Aorta (tissue), 5 donors: ENCODE measurements around the gene GPR119. TPM values are rescaled to one million over a fixed set of nuclear protein-coding genes. Genes with fewer than 3 reads are reported as not detected.

ENCODE experiments used
- ATAC-seq: fragments of 200-7000 bp; cut with Tn5 transposase; one replicate; pipeline ENCODE4 v1.9.1; 2022; ENCODE audit warnings: moderate library complexity; ENCODE audit not compliant: low FRiP score
- DNase-seq, 2 donors: peaks; one replicate each; pipeline ENCODE4 v3.0.0-alpha.2; 2020
- H3K27ac ChIP-seq, 2 donors: one replicate each; pipeline ENCODE4 v1.5.1; 2013; ENCODE audit warnings: low read length in 2 of 2, mild to moderate bottlenecking in 2 of 2, moderate library complexity in 2 of 2, control low read depth in 1 of 2, inconsistent platforms in 1 of 2, low read depth in 1 of 2
- H3K27me3 ChIP-seq, 2 donors: one replicate each; pipeline ENCODE4 v1.6.1; 2013; ENCODE audit warnings: control low read depth in 1 of 2, low read length in 1 of 2, mild to moderate bottlenecking in 1 of 2, moderate library complexity in 1 of 2; ENCODE audit not compliant: insufficient read depth in 2 of 2, control insufficient read depth in 1 of 2
- H3K36me3 ChIP-seq, 2 donors: one replicate each; pipeline ENCODE4 v1.6.1; 2013; ENCODE audit warnings: control low read depth in 1 of 2, low read length in 1 of 2, mild to moderate bottlenecking in 1 of 2; ENCODE audit not compliant: insufficient read depth in 2 of 2, control insufficient read depth in 1 of 2
- H3K4me1 ChIP-seq, 2 donors: one replicate each; pipeline ENCODE4 v1.6.1; 2013; ENCODE audit warnings: low read length in 2 of 2, control low read depth in 1 of 2, mild to moderate bottlenecking in 1 of 2, moderate library complexity in 1 of 2; ENCODE audit not compliant: insufficient read depth in 2 of 2, control insufficient read depth in 1 of 2
- H3K4me3 ChIP-seq, 2 donors: one replicate each; pipeline ENCODE4 v1.5.1; 2013; ENCODE audit warnings: low read length in 2 of 2, control low read depth in 1 of 2, mild to moderate bottlenecking in 1 of 2
- H3K9me3 ChIP-seq: one replicate; pipeline ENCODE4 v1.6.1; 2013; ENCODE audit warnings: mild to moderate bottlenecking, low read length; ENCODE audit not compliant: control insufficient read depth
- WGBS, 2 donors: extraction: QIAGEN DNeasy Blood & Tissue Kit; methylation state at CpG; one replicate each; pipeline ENCODE4 v1.1.7; 2013; 5-methylcytosine and 5-hydroxymethylcytosine counted together
- intact Hi-C, 2 donors: fragments of 100-400 bp; cut with DNase I; formaldehyde crosslinking; loops; one replicate each; pipeline versions ENCODE4 v1.14.2 to v1.15.0; 2022
- polyA plus RNA-seq, 2 donors: library from polyadenylated mRNA; stranded (reverse); fragments of 200-250 nt; gene quantifications; one replicate each; pipeline ENCODE4 v1.2.3, GENCODE V29; 2013
- total RNA-seq, 2 donors: library from RNA; stranded (reverse); fragmentation: NEBNext Ultra II Directional; extraction: Animal tissue kit (Norgen Biotek cat#: 25700); gene quantifications; one replicate each; pipeline ENCODE4 v1.2.1, GENCODE V29; 2021
- donor health status: healthy with polysubstance abuse.
- donor health status: Bipolar disorder and iron deficiency.
- donor health status: DM: no; HTN: no; CAD: no.
- donor health status: DM: no; HTN: no; CAD: no.
- donor health status: DM: yes; HTN: yes; CAD: no.

GPR119 gene
- total and polyA plus RNA-seq, 4 donors: not detected

GRCh38 chrX:130413415-130413814 is 27.9 kb upstream of the GPR119 start:
- WGBS, 2 donors: 49 to 94% methylated on average over 2 of the region's 2 CpGs
- no peak for DNase-seq
- H3K4me3 ChIP-seq: no peak overlapping the region
- H3K36me3 ChIP-seq: peaks cover 0 to 1% of the 10 kb centered on the region in 2 donors
- H3K9me3 ChIP-seq: no peaks in the 10 kb centered on the region
- H3K27me3 ChIP-seq: no peaks in the 10 kb centered on the region
- intact Hi-C loops: no loop called here
- no peak overlapping the region for H3K27ac ChIP-seq
- no peak for ATAC-seq
- H3K4me1 ChIP-seq: no peaks in the 10 kb centered on the region

- no peaks in the 10 kb centered on the region for H3K4me1 ChIP-seq
- 1 to 34% methylated on average over 13 of the region's 13 CpGs for WGBS, 2 donors
Observed at GRCh38 chrX:130402208-130402684, 16.8 kb upstream of the GPR119 start.

GRCh38 chrX:130401415-130402207 is 16.1 kb upstream of the GPR119 start, which contains the start of gene RBMX2:
TSS of gene RBMX2 (plus strand) at chrX:130401987. CDS start at chrX:130402033, 46 bp downstream.
- DNase-seq: peak; percentile 83 to 90
- peak; percentile 93 for ATAC-seq
- Histone ChIP-seq H3K9me3 (no peaks in the 10 kb centered on the region), H3K27ac (peak within 1 kb of the TSS; percentile 11 to 73), H3K27me3 (no peaks in the 10 kb centered on the region), H3K36me3 (no peaks in the 10 kb centered on the region), H3K4me3 (peak within 1 kb of the TSS; percentile 58 to 76), H3K4me1 (no peaks in the 10 kb centered on the region)
- 1 to 33% methylated on average over 47 of the region's 47 CpGs for WGBS, 2 donors
- intact Hi-C loops: no loop called here

More at GRCh38 chrX:130402208-130402684, 16.8 kb upstream of the GPR119 start:
- intact Hi-C loops: no loop called here
- H3K4me3 ChIP-seq: peak overlapping the region; percentile 37 to 54
- no peaks in the 10 kb centered on the region for H3K27me3 ChIP-seq
- no peaks in the 10 kb centered on the region for H3K9me3 ChIP-seq
- DNase-seq (no peak), ATAC-seq (peak; percentile 21)
- no peaks in the 10 kb centered on the region for H3K36me3 ChIP-seq
- peak overlapping the region; percentile 11 to 63 for H3K27ac ChIP-seq

- ATAC-seq (no peak), DNase-seq (no peak)
- WGBS, 2 donors: 59 to 74% methylated on average over 7 of the region's 7 CpGs
- Histone ChIP-seq H3K4me3 (no peak overlapping the region), H3K27ac (no peak overlapping the region), H3K4me1 (no peaks in the 10 kb centered on the region), H3K36me3 (no peaks in the 10 kb centered on the region), H3K9me3 (no peaks in the 10 kb centered on the region), H3K27me3 (no peaks in the 10 kb centered on the region)
- intact Hi-C loops: no loop called here
Observed at GRCh38 chrX:130395341-130395740, 9.9 kb upstream of the GPR119 start.

- Histone ChIP-seq H3K4me1 (no peaks in the 10 kb centered on the region), H3K36me3 (no peaks in the 10 kb centered on the region), H3K9me3 (no peaks in the 10 kb centered on the region), H3K27me3 (no peaks in the 10 kb centered on the region), H3K27ac (no peak overlapping the region), H3K4me3 (no peak overlapping the region)
- DNase-seq: peak in 1 of 2 donors; percentile 63
- peak; percentile 76 for ATAC-seq
- intact Hi-C loops: loop anchor here (1.0 to 5.0 kb wide), 2 partner anchors 524 kb away; no protein-coding TSS in a partner anchor
- WGBS, 2 donors: 12 to 24% methylated on average over 5 of the region's 5 CpGs
Observed at GRCh38 chrX:130393451-130394074, 8.1 kb upstream of the GPR119 start.

GRCh38 chrX:130386408-130386808 is 934 bp upstream of the GPR119 start:
- intact Hi-C loops: no loop called here
- WGBS, 2 donors: 64 to 75% methylated on average over 5 of the region's 5 CpGs
- H3K9me3 ChIP-seq: no peaks in the 10 kb centered on the region
- no peaks in the 10 kb centered on the region for H3K4me1 ChIP-seq
- ATAC-seq (no peak), DNase-seq (no peak)
- H3K27me3 ChIP-seq: no peaks in the 10 kb centered on the region
- H3K36me3 ChIP-seq: no peaks in the 10 kb centered on the region
- no peak overlapping the region for H3K4me3 ChIP-seq
- no peak overlapping the region for H3K27ac ChIP-seq

GRCh38 chrX:130378024-130378669 is 7.3 kb downstream of the GPR119 start:
- H3K27me3 ChIP-seq: no peaks in the 10 kb centered on the region
- no peaks in the 10 kb centered on the region for H3K36me3 ChIP-seq
- WGBS, 2 donors: 24 to 31% methylated on average over 5 of the region's 5 CpGs
- H3K4me1 ChIP-seq: no peaks in the 10 kb centered on the region
- DNase-seq (no peak), ATAC-seq (no peak)
- no peak overlapping the region for H3K4me3 ChIP-seq
- no peak overlapping the region for H3K27ac ChIP-seq
- H3K9me3 ChIP-seq: no peaks in the 10 kb centered on the region
- intact Hi-C loops: no loop called here

- Histone ChIP-seq H3K9me3 (no peaks in the 10 kb centered on the region), H3K27ac (no peak overlapping the region), H3K36me3 (no peaks in the 10 kb centered on the region), H3K27me3 (no peaks in the 10 kb centered on the region), H3K4me1 (no peaks in the 10 kb centered on the region), H3K4me3 (no peak overlapping the region)
- DNase-seq: no peak
- no peak for ATAC-seq
- intact Hi-C loops: no loop called here
Observed at GRCh38 chrX:130376077-130376476, 9.4 kb downstream of the GPR119 start.
